Measurements from ENCODE around the gene PDE7B.

The PDE7B gene

DNA sequence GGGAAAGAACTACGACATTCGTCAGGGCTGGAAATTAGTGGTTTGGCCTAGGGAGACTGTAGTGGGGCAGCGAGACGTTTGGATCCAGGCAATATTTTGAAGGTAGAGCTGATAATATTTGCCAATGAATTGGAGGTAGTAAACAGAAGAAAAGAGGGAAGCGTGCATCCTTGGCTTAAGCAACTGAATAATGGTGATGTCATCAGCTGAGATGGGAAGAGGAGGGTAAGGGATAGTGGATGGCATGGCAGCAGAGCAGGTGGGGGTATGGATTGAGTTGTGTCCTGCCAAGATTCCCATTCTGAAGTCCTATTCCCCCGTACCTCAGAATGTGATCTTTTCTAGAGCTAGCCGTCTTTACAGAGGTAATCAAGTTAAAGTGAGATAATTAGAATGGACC lies 119.2 kb downstream of the PDE7B start:
- no peak overlapping the region for H2AFZ ChIP-seq (ENCODE audit: low read length)
- H3K27ac ChIP-seq (ENCODE audit: low read depth, low read length, poor library complexity, severe bottlenecking): no peak overlapping the region
- no peaks in the 10 kb centered on the region for H3F3A ChIP-seq (ENCODE audit: insufficient read depth, low read length)
- H3K9me2 ChIP-seq (ENCODE audit: low read depth, low read length): no peaks in the 10 kb centered on the region
- no peak overlapping the region for H3K4me2 ChIP-seq (ENCODE audit: low read length)
- TF ChIP-seq EZH2 (IDR thresholded peaks at IDR 0.05; ENCODE audit: borderline replicate concordance, low read length): no peak
- TF ChIP-seq, protein P1, sequence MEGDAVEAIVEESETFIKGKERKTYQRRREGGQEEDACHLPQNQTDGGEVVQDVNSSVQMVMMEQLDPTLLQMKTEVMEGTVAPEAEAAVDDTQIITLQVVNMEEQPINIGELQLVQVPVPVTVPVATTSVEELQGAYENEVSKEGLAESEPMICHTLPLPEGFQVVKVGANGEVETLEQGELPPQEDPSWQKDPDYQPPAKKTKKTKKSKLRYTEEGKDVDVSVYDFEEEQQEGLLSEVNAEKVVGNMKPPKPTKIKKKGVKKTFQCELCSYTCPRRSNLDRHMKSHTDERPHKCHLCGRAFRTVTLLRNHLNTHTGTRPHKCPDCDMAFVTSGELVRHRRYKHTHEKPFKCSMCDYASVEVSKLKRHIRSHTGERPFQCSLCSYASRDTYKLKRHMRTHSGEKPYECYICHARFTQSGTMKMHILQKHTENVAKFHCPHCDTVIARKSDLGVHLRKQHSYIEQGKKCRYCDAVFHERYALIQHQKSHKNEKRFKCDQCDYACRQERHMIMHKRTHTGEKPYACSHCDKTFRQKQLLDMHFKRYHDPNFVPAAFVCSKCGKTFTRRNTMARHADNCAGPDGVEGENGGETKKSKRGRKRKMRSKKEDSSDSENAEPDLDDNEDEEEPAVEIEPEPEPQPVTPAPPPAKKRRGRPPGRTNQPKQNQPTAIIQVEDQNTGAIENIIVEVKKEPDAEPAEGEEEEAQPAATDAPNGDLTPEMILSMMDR (IDR thresholded peaks at IDR 0.05; ENCODE audit: low read length): no peak
- no peaks in the 10 kb centered on the region for H3K36me3 ChIP-seq (ENCODE audit: insufficient read depth, low read length)
- H4K20me1 ChIP-seq (ENCODE audit: insufficient read depth, low read length): no peaks in the 10 kb centered on the region
- H3K9me3 ChIP-seq (ENCODE audit: low read length): no peaks in the 10 kb centered on the region
- H3K4me1 ChIP-seq (ENCODE audit: insufficient read depth, low read length, severe bottlenecking): no peaks in the 10 kb centered on the region
- H3K27me3 ChIP-seq (ENCODE audit: insufficient read depth, low read length): no peaks in the 10 kb centered on the region
- no peak overlapping the region for H3K4me3 ChIP-seq (ENCODE audit: low read depth, low read length, poor library complexity, severe bottlenecking)
- H3K9ac ChIP-seq (ENCODE audit: low read length): no peak overlapping the region
- no peaks in the 10 kb centered on the region for H3K79me2 ChIP-seq (ENCODE audit: insufficient read depth, low read length)

DNA sequence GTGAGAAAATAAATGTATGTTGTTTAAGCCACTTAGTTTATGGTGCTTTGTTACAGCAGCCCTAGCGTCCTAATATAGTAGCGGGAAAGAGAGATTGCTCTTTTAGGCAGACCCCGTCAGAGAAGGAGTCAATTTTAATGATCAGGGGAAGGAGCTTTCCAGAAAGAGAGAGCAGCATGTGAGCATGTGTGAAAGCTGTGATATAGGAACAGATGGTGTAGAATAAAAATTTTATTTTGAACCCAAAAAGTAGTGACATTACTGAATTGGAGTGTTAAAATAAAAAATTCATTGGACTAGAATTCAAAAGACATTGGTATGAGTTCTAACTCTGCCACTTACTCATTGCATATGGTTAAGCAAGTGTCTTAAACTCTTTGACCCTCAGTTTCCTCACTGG lies 119.8 kb downstream of the PDE7B start:
- Histone ChIP-seq H3K9me2 (ENCODE audit: low read depth, low read length) (no peaks in the 10 kb centered on the region), H3K9ac (ENCODE audit: low read length) (no peak overlapping the region), H3K4me1 (ENCODE audit: insufficient read depth, low read length, severe bottlenecking) (no peaks in the 10 kb centered on the region), H4K20me1 (ENCODE audit: insufficient read depth, low read length) (no peaks in the 10 kb centered on the region), H3K27ac (ENCODE audit: low read depth, low read length, poor library complexity, severe bottlenecking) (no peak overlapping the region), H3K9me3 (ENCODE audit: low read length) (no peaks in the 10 kb centered on the region), H3K4me2 (ENCODE audit: low read length) (no peak overlapping the region), H3K36me3 (ENCODE audit: insufficient read depth, low read length) (no peaks in the 10 kb centered on the region), H3K79me2 (ENCODE audit: insufficient read depth, low read length) (no peaks in the 10 kb centered on the region), H2AFZ (ENCODE audit: low read length) (no peak overlapping the region), H3K27me3 (ENCODE audit: insufficient read depth, low read length) (no peaks in the 10 kb centered on the region), H3F3A (ENCODE audit: insufficient read depth, low read length) (no peaks in the 10 kb centered on the region), H3K4me3 (ENCODE audit: low read depth, low read length, poor library complexity, severe bottlenecking) (no peak overlapping the region)
- TF ChIP-seq, protein P1 (IDR thresholded peaks at IDR 0.05; ENCODE audit: low read length): no peak
- no peak for TF ChIP-seq EZH2 (IDR thresholded peaks at IDR 0.05; ENCODE audit: borderline replicate concordance, low read length)

DNA sequence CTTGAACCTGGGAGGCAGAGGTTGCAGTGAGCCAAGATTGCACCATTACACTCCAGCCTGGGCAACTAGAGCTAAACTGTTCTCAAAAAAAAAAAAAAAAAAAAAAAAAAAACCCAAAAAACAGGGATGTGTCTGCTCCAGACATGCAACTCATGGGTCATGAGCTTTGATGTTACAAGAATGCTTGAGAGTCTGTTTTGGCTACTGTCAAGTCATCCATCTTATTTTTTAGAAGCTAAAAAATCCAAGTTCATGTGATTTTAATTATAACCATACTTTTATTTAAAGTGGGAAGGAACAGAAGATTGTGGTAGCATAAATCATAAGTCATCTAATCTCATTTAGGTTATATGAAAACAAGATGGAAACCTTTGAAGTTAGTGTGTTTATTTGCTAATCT lies 120.6 kb downstream of the PDE7B start:
- H3K27ac ChIP-seq (ENCODE audit: low read depth, low read length, poor library complexity, severe bottlenecking): no peak overlapping the region
- no peaks in the 10 kb centered on the region for H3K27me3 ChIP-seq (ENCODE audit: insufficient read depth, low read length)
- no peaks in the 10 kb centered on the region for H3K36me3 ChIP-seq (ENCODE audit: insufficient read depth, low read length)
- H3K4me1 ChIP-seq (ENCODE audit: insufficient read depth, low read length, severe bottlenecking): no peaks in the 10 kb centered on the region
- H3F3A ChIP-seq (ENCODE audit: insufficient read depth, low read length): no peaks in the 10 kb centered on the region
- no peak overlapping the region for H3K4me2 ChIP-seq (ENCODE audit: low read length)
- H3K79me2 ChIP-seq (ENCODE audit: insufficient read depth, low read length): no peaks in the 10 kb centered on the region
- H3K4me3 ChIP-seq (ENCODE audit: low read depth, low read length, poor library complexity, severe bottlenecking): no peak overlapping the region
- no peaks in the 10 kb centered on the region for H3K9me3 ChIP-seq (ENCODE audit: low read length)
- no peaks in the 10 kb centered on the region for H3K9me2 ChIP-seq (ENCODE audit: low read depth, low read length)
- H2AFZ ChIP-seq (ENCODE audit: low read length): no peak overlapping the region
- no peaks in the 10 kb centered on the region for H4K20me1 ChIP-seq (ENCODE audit: insufficient read depth, low read length)
- H3K9ac ChIP-seq (ENCODE audit: low read length): no peak overlapping the region
- no peak for TF ChIP-seq EZH2 (IDR thresholded peaks at IDR 0.05; ENCODE audit: borderline replicate concordance, low read length)
- TF ChIP-seq, protein P1 (IDR thresholded peaks at IDR 0.05; ENCODE audit: low read length): no peak

Measured in OCI-LY1 (cell line).